Hepatic stellate cell (primary cell): ENCODE data around the gene RUFY4.

Source experiments
- DNase-seq: peaks from one replicate; pipeline ENCODE4 v3.0.0; 2011; ENCODE audit warnings: low spot score

Gene RUFY4

GRCh38 chr2:218063896-218064295, 5.2 kb upstream of the RUFY4 start:
- no peak for DNase-seq

GRCh38 chr2:218065239-218066006, 3.6 kb upstream of the RUFY4 start:
- no peak for DNase-seq

- no peak for DNase-seq
Observed at GRCh38 chr2:218066926-218067515, 2.0 kb upstream of the RUFY4 start.

- no peak for DNase-seq
Observed at GRCh38 chr2:218067523-218067922, 1.5 kb upstream of the RUFY4 start.

GRCh38 chr2:218069606-218070300, 700 bp downstream of the RUFY4 start:
- DNase-seq: no peak

- no peak for DNase-seq
Observed at GRCh38 chr2:218070587-218070986, 1.5 kb downstream of the RUFY4 start.

GRCh38 chr2:218071218-218071937, 2.3 kb downstream of the RUFY4 start:
- no peak for DNase-seq

GRCh38 chr2:218072002-218072401, 2.9 kb downstream of the RUFY4 start:
- DNase-seq: no peak

- no peak for DNase-seq
Observed at GRCh38 chr2:218072478-218073024, 3.5 kb downstream of the RUFY4 start.

GRCh38 chr2:218073185-218073584, 4.1 kb downstream of the RUFY4 start:
- no peak for DNase-seq

- no peak for DNase-seq
Observed at GRCh38 chr2:218074031-218074430, 5.0 kb downstream of the RUFY4 start.

- no peak for DNase-seq
Observed at GRCh38 chr2:218075975-218076811, 7.1 kb downstream of the RUFY4 start.

- no peak for DNase-seq
Observed at GRCh38 chr2:218077464-218078216, 8.6 kb downstream of the RUFY4 start.

- DNase-seq: no peak
Observed at GRCh38 chr2:218079943-218080913, 11.2 kb downstream of the RUFY4 start.

GRCh38 chr2:218081063-218081462, 12.0 kb downstream of the RUFY4 start:
- DNase-seq: no peak

- DNase-seq: peak; percentile 75
Observed at GRCh38 chr2:218081695-218082094, 12.6 kb downstream of the RUFY4 start.

GRCh38 chr2:218082586-218083351, 13.7 kb downstream of the RUFY4 start:
- no peak for DNase-seq

GRCh38 chr2:218083352-218083676, 14.3 kb downstream of the RUFY4 start:
- DNase-seq: no peak

- DNase-seq: no peak
Observed at GRCh38 chr2:218086478-218086877, 17.4 kb downstream of the RUFY4 start.
